ENCODE data around the gene PERP.

DNA sequence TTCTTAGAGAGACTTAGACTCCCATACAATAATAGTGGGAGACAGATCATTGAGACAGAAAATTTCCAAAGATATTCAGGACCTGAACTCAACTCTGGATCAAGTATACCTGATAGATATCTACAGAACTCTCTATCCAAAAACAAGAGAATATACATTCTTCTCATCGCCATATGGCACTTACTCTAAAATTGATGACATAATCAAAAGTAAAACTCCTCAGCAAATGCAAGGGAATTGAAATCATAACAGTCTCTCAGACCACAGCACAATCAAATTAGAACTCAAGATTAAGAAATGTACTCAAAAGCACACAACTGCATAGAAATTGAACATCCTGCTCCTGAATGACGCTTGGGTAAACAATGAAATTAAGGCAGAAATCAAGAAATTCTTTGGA, 28.7 kb downstream of the PERP start:
- TF ChIP-seq, protein P1, sequence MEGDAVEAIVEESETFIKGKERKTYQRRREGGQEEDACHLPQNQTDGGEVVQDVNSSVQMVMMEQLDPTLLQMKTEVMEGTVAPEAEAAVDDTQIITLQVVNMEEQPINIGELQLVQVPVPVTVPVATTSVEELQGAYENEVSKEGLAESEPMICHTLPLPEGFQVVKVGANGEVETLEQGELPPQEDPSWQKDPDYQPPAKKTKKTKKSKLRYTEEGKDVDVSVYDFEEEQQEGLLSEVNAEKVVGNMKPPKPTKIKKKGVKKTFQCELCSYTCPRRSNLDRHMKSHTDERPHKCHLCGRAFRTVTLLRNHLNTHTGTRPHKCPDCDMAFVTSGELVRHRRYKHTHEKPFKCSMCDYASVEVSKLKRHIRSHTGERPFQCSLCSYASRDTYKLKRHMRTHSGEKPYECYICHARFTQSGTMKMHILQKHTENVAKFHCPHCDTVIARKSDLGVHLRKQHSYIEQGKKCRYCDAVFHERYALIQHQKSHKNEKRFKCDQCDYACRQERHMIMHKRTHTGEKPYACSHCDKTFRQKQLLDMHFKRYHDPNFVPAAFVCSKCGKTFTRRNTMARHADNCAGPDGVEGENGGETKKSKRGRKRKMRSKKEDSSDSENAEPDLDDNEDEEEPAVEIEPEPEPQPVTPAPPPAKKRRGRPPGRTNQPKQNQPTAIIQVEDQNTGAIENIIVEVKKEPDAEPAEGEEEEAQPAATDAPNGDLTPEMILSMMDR (IDR thresholded peaks at IDR 0.05; ENCODE audit: control extremely low read depth in 1 of 3, insufficient read depth in 1 of 3, low read depth in 1 of 3, low read length in 3 of 3): no peak
- TF ChIP-seq POLR2A (IDR thresholded peaks at IDR 0.05; ENCODE audit: control extremely low read depth in 1 of 2, low read depth in 2 of 2, low read length in 2 of 2) (no peak), EP300 (IDR thresholded peaks at IDR 0.05; ENCODE audit: borderline replicate concordance in 1 of 2, low read depth in 2 of 2, low read length in 2 of 2) (no peak), TCF12 (IDR thresholded peaks at IDR 0.05; ENCODE audit: low read depth, low read length) (no peak), SUZ12 (IDR thresholded peaks at IDR 0.05; ENCODE audit: low read length) (no peak)
- TF ChIP-seq, protein P2, sequence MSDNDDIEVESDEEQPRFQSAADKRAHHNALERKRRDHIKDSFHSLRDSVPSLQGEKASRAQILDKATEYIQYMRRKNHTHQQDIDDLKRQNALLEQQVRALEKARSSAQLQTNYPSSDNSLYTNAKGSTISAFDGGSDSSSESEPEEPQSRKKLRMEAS (IDR thresholded peaks at IDR 0.05): no peak
